GM19238 (cell line): ENCODE measurements around the gene LINGO1.

Experiments used
- DNase-seq: peaks from one replicate; pipeline ENCODE4 v3.0.0; 2011; ENCODE audit warnings: low spot score; ENCODE audit not compliant: insufficient read length

LINGO1 gene

DNA sequence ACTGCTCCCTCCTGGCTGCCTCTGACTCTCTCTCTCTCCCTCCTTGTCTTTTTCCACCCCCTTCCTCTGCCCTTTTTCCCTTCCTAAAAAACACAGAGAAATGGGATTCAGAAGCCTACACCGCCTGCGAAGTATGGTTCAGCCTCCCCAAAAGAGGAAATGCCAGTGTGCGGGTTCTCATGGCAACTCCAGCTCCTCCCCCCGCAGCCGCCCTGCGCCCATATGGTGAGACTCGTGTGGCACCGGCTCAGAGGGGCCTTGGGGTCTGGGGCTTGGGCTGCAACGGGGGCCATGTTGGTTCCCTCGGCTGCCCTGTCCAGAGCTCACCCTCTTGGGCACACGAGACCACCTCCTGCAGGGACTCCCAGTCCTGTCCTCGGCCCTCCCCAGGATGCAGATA lies 23.6 kb upstream of the LINGO1 start:
- no peak for DNase-seq

DNA sequence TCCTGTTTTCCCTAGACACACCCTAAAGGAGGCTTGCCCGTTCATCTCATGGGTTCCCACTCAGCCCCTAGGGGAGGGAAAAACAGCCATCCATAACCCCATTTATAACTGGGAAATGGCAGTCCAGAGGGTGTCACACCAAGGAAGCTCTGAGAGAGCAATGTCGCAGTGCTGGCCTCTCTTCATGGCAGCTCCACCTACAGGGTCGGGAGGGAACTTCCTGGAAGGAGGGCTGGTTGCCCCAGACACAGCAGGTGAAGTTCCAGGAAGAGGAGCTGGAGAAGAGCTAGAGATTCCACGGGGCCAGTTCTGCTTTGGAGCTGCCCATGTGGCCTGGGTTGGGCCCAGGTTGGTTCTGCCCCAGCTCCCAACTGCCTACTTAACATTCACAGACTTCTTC lies 22.3 kb upstream of the LINGO1 start:
- no peak for DNase-seq

DNA sequence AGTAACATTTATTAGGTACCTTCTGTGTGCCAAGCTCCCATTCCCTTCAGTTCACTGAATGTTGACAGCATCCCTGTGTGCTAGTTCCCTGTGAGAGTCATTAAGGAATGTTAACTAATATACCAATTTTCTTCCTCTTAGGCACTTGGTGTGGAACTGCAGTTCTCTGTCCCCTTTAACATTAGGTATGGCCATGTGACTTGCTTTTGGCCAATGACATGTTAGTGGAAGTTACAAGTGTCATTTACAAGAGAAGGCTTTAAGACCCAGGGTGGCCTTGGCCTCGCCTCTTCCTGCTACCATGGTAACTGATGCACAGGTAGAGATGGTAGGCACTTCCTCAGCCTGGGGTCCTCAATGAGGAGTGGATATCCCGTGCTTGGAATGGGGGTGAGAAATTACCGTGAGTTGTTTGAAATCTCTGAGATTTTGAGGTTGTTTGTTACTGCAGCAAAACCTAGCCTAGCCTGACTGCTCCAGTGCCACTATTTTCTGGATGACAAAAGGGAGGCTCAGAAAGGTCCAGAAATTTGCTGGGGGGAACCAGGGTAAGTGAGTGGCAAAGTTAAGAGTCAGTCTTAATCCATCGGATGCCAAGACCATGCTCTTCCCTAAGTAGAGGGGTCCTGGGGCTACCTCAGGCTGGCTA lies 21.2 kb upstream of the LINGO1 start:
- DNase-seq = no peak

DNA sequence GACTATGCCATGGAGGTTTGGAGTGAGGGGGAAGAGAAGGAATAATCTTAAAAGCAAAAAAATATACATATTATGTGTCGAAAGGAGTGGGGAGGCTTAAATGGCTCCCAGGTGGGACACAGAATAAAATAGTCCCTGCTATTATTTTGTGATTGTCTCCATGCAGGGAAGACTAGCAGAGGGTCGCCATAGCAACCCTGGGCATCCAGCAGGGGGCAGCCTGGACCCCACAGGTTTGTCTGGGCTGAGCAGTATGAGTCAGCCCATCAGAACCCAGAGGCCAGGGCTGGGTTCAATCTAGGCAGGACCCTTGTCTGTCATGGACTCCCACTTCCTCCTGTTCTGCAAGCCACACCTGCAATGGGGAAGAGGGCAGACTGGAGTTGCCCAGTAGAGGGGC lies 17.6 kb upstream of the LINGO1 start:
- no peak for DNase-seq

DNA sequence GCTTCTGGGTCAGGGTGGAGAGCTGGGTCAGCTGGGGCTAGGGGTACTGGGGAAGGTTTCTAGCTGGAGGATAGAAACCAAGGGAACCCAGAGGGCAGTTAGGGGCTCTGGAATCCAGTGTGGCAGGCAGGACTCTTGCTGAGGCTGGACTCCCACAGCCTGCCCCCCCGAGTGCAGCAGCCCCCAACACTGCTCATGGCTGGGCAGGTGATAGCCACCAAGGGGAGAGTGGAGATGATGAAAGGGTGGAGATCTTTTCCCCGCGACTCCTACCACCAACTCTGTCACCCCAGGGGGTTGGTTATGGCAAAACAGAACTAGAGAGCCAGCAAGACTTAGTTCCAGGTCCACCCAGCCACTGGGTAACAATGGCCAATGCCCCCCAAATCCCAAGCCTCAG lies 16.9 kb upstream of the LINGO1 start:
- no peak for DNase-seq

DNA sequence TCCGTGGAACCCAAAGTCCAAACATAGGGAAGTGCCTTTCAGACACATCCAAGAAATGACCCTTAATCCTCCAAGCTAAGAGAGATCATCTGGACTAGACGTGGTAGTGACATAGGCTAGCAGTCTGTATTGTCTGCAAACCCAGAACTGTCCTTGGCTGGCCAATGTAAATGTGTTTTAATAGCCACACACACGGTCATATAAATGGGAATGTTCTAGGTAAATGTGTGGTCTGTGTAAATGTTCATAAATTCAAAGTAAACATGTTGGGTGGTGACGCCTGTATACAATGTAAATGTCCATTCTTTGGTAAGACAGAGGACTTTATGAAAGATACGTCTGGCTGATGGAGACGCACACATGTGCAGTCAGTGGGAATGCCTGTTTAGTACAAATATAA lies 16.3 kb upstream of the LINGO1 start:
- DNase-seq = no peak

DNA sequence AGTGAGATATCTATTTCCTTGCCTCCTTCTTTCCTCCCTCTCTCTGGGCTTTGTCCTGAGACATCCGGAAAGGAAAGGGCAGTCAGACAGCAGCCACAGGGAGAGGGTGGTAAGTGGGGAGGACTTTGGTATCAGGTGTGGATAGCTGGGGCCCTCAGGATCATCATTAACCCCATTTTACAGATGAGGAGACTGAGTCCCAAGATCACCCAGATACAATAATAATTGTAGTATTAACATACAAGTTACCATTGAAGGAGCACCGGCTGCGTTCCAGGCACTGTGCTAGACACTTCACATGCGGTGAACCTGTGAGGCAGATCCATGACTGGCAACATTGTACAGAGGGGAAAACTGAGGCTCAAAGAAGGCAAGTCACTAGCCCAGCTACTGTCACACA lies 15.2 kb upstream of the LINGO1 start:
- DNase-seq = no peak

DNA sequence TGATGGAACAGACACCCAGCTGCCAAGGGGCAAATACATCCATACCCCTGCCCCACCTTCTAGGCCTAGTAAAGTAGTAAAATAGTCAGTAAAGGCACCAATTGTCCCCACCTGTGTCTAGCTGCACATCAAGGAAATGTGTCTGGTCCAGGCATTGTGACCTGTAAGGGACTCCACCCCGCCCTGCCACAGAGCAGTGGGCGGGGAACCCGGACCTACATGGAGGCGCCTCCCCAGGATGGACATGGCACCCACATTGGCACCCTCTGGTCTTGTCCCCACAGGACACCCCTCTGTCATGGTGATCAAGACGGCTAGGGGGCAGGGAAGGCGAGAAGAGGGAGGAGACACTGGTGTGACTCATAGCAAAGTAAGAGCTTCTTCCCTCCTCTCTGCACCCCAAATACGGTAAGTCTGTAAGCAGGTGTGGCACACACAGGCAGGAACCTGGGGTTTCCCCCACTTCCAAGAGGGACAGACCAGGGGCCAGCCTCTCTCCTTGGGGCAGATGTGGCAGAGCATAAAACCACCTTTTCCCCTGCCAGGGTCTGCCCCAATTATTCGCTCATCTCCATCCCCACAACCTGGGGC lies 13.5 kb upstream of the LINGO1 start:
- no peak for DNase-seq

DNA sequence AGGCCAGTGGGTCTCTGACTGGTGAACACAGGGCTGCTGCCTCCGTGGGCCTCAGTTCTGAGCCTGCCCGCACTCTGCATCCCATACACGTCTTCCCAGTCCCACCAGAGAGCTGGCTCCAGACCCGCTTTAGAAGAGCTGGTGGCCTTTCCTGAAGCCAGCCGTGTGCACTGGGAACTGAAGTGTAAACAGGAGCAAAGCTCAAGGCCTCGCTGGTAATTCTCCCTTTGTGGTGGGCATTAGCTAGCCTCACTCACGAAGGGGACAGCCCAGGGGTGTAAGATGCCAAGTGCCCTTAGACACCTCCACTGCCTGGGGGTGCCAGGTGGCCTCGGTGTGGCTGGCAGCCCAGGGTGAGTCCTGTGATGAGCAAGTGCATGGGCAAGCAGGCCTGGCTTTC lies 12.9 kb upstream of the LINGO1 start:
- no peak for DNase-seq

DNA sequence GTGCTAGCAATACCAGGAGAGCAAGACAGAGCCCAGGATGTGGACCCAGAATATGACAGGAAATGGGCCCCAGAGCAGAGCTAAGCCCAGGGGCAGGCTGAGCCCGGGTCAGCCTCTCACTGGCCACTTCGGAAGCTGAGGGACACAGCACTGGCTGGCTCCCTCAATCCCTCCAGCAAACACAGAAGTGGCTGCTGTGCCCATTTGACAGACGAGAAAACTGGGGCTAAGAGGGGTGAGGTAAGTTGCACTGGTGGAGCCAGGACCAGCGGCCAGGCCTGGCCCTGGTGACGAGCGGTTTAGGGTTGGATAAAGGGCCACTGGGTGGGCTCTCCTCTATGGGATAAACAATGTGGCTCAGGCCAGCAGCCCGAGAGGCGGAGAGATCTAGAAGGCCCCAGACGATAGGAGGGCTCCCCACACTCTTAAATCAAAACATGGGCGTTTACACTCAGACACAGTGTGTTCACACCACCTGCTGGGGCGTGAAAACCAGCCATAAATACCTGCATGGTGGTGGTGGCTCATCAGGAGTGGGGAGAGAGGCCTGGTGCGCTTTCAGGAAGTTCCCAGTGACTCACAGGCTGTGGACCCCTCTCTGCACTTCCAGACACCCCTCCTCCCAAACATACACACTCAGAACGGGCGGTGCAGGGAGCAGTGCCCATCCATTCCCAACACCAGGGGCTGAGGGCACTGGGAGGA lies 12.0 kb upstream of the LINGO1 start:
- DNase-seq = no peak

DNA sequence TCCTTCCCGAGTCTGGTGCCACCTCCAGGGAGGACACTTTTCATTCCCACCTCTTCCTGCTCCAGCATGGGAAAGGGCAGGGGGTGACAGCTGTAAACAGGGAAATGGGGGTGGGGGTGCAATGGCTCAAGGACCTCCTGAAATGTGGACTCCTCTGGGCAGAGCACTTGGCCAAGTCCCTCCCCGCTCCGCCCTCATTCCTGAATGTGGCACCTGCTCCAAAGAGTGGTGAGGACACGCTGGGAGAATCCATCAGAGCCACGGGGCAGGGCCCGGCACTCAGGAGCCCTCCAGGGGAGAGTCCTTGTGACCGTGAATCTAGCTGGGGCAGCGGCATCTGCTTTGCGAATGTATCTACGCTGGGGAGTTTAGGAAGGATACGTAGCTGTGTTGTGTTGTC lies 11.1 kb upstream of the LINGO1 start:
- no peak for DNase-seq

DNA sequence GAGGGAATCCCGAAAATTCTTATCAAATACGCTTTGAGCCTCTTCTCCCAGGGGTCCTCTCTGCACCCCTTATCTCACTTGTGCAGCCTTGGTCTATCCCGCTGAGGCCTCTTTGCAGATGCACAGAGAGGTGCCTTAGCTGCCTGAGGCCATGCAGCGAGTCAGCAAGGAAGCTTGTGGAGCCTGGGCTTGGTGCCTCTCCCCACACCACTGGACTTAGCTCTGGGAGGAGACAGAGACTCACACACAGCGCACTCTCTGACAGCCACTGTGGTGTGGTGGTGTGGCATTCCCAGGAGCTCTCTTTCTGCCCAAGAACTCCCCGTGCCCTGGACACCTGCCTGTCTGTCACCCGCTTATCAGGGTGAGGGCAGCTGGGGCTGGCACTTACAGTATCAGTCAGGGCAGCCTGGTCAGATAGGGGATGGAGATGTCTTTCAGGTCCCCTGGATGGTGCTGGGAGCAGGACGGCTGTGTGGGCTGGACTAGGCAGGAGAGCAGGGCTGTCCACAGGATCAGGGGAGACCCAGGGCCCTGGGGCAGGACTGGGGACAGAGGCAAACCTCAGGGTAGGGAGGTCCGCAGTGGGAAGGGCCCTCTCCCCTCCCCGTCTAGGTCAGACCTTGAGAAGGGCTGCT lies 10.2 kb upstream of the LINGO1 start:
- DNase-seq = no peak

DNA sequence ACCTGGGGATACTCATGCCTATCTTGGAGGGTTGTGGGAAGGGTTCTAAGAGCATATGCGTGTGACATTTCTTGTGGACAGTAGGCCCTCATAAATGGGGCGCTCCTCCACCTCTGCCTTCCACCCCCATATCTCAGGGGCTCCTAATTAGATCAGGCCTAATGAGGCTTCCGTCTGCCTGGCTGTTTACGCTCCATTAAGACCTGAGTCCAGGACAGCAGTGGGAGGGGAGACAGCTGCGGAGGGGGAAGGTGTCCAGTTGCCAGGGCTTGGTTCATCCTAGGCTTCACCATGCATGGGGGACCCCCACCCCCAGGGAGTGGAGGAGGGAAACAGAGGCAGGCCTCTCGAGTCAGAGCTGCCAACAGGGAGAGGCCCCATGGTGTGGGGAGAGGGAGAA lies 9.3 kb upstream of the LINGO1 start:
- DNase-seq = no peak

DNA sequence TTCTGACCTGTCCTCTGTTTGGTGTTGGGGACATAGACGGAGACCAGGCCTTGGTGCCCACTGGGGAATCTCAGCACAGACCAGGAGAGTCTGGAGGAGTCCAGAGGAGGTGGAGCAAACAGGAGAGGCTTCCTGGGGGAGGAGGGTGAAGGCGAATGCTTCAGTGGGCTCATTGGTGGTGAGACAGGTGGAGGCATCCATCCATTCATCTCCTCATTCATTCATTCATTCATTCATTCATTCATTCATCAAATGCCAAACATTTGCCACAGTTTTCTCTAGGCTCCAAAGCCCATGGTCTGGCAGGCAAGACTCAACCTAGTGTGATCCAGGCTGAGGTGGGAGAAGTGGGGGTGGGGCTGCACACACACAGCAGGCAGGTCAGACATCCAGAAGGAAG lies 7.9 kb upstream of the LINGO1 start:
- no peak for DNase-seq

DNA sequence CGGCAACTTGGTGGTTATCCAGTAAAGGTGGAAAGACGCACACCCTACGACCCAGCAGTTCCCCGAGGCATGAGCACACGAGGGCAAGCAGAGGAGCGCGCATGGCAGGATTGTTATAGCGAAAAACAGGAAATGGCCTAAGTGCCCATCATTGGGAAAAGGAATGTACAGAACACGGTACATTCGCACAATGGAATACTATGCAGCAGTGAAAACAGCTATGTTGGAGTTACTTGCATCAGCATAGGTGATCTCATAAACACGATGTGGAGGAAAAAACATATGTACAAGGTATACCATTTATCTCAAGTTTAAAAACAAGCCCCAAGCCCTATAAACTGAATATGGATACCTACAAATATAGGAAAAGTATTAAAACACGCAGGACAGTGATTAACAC lies 6.7 kb upstream of the LINGO1 start:
- no peak for DNase-seq

DNA sequence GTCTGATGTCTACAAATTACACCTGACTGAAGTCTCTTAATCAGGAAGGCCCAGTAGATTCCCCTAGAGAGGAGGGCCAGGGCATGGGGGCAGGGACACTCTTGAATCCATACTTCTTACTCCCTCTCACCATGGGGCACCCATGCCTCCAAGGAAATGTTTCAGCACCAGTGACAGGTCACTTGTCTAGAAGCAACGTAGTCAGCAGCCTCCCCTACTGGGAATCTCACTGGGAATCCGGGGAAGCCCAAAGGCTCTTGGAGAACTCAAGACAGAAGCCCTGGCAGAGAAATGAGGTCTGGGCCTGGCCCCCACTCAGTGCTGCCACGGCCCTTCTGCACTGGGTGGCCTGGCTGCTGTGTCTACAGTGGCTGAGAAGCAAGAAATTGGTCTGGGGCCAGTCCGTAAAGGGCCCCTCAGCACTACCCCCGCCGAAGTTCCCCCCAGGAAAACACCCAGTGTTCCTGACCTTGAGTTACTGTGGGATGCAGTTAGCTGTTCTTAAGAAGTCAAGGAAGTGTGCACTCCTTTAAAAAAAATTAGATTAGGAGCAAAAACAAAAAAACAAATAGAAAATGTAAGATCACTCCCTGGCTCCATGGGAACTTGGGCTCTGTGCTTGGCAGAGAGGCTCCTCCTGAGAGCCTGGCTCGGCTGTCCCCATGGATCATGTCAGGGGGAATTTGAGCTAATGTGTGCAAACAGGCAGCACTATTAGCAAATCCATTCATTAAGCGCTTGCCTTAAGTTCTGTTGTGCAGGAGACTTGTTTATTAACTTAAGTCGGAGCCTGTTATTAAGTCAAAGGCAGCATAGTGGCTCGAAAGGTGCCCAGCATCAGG lies 5.4 kb upstream of the LINGO1 start:
- DNase-seq = no peak

DNA sequence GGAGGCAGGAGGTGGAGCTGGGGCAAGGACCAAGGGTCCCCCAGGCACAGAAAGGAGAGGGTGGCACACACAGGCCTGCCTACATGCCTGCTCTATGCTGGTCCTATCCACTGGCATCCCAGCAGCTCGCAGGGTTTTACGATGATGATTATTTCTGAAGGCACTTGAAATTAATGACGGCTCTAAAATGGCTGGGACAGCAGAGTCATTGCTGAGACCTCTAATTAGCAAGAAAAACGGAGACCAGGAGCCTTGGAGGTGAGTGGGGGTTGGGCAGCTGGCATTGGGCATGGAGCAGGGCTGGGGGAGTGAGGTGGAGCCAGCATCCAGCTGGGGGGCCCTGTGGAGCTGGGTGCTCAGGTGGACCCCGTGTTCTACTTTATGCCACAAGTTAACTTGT lies 3.5 kb upstream of the LINGO1 start:
- no peak for DNase-seq

DNA sequence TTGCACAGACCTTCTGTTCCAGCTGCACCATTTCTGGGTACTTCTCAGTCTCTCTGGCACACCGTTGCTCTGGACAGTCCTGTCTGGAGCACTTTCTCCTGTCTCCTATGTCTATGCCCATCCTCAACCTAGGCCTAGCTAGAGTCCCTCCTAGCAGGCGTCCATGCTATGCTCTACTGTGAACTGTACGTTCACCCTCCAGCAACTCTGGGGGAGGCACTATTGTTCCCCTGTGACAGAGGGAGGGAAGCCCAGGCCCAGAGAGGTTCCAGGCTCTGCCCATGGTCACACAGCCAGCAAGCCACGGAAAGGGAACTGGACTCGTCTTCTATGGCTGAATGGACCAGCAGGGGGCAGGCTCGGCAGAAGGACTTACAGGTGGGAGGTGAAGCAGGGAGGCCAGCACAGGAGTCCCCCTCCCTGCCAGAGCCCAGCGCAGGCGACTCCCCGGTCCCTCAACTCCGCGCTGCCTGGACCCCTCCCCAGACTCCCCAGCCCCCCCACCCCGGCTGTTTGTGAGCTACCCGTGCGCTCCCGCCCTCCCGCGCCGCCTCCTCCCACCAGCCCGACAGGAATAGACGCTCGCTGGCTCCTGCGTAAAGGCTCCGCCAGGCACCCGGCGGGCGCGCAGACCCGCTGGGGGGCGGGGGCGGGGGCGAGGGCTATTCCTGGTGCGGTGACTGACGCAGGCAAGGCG lies 1.7 kb upstream of the LINGO1 start:
- peak; percentile 63 for DNase-seq

DNA sequence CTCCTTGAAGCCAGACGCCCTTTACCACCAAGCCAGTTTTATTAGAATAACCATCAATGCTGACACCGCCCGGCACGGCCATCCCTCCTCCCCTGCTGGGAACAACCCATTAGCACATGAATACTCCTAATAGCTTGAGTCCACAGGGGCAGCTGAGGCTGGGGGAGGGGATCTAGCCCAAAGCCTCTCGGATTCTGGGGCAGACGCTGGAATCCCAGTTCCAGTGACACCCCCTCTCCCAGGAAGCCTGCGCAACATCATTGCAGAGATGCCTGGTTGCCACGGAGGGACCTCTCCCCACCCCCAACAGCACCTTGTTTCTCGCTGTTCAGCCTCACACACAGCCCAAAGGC lies 1.2 kb upstream of the LINGO1 start:
- DNase-seq = no peak

DNA sequence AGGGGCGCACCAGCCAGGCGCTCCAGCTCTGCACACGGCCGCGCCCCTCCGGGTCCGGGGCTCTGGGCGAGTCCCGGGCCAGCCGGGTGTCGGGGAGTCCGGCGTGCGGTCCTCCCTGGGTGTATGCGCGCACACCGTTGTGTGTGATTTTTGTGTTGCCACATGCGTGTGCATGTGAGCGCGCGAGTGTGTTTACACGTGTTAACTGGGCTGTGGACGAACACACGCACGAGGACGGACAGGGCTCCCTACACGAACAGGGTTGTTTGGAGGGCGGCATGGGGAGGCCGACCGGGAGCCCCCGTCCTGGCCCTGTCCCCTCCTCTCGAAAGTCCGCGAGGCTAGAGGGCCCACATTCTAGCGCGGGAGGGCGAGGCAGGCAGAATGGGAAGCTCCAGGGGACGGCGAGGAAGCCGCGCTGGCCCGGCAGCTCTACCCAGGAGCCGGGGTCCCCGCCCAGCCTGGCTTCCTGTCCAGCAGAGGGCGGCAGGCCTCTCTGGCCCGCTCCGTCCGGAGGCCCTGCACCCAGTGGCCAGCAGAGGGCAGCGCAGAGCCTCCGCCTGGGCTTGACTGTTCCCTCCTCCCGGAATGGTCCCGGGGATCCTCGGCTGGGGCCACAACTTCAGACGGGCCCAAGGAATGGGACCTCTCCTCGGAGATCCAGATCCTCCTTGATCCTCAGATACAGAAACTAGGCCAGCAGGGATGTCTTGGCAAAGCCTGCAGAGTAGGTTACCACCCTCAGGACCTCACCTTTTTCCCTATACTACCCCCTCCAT lies 611 bp upstream of the LINGO1 start:
- peak; percentile 93 for DNase-seq
